Measurements from ENCODE around the gene ADCY5.

The ADCY5 gene

DNA sequence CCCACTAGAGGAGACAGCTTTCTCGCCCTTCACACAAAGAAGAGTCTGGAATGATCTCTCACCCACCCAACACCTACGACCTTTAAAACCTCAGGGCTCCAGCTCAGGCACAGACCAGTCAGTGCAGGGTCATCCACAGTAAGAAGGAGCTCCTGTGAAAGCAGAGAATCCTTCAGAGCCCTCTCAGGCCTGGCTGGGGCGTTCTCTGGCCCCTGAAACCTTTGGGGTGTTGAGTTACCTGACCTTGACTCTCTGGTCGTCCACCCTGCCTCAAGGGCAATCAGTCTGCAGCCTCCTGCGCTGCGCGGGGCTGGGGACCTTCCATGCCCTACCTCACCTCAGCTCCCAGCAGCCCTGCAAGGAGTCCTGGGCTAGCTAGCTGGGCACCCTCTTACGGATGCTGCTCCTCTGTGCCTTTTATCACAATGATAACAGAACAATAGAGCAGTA lies 106.2 kb downstream of the ADCY5 start:
- DNase-seq (ENCODE audit: low spot score), result no peak

GRCh38 chr3:123341871-123342630 lies 106.8 kb downstream of the ADCY5 start:
- DNase-seq (ENCODE audit: low spot score), result no peak

DNA sequence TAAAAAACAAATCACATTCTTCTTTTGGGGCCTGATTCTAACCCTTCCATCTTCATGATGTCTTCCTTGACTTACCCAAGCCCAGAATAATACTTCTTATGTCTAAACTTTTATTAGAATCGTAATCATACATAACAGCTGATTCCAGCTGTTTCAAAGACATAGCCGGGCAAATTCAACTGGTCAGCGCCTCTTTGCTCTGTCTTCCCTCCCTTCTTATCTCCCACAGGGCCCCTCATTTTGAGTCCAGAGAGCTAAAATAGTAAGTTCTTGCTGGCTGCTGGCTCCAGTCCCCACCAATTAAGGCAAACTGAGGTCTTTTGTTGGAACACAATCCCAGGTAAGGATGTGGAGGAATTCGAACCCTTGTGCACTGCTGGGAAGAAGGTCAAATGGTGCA lies 108.6 kb downstream of the ADCY5 start:
- no peak for DNase-seq (ENCODE audit: low spot score)

GRCh38 chr3:123339302-123339701 lies 109.6 kb downstream of the ADCY5 start:
- no peak for DNase-seq (ENCODE audit: low spot score)

DNA sequence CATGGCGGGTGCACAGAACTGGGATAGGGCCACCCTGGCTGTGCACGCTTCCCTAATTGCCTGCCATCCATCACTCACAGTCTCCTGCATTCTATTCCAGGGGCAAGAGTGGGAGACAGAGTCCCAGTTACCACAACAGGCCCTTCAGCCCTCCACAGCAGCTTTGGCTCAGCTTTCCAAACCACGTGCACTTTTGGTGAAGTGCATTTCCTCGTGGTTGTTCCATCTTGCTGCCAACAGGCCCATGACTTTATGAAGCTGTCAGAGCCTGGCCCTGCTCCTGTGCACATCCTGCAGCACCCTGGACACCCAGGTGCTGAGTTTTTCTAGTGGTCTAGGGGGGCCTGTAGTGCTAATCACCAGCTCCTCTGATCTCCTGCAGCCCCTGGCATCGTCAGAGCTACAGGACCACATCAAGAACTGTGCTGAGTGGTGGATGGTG lies 110.2 kb downstream of the ADCY5 start:
- DNase-seq (ENCODE audit: low spot score), result no peak

- no peak for DNase-seq (ENCODE audit: low spot score)
Measured at GRCh38 chr3:123337948-123338619, 110.8 kb downstream of the ADCY5 start.

GRCh38 chr3:123337226-123337625 lies 111.7 kb downstream of the ADCY5 start:
- DNase-seq (ENCODE audit: low spot score), result no peak

DNA sequence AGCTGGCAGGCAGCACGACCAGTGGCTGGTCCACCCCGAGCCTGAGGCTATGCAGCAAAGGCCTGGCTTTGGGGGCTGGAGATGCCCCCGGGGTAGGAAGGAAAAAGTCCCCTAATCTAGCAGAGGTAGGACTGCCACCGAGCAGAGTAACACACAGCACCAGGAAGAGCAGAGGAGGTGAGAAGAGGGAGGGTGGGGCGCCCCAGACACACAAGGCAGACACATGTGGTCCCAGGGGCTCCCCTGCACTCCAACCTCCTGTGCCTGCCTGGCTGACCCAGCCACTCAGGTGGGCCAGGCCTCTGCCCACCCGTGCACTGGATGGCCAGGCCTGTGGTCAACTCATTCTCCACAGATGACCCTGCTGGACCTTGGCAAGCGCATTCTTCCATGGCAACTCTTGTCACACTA lies 112.4 kb downstream of the ADCY5 start:
- no peak for DNase-seq (ENCODE audit: low spot score)

GRCh38 chr3:123336001-123336400 lies 112.9 kb downstream of the ADCY5 start:
- DNase-seq (ENCODE audit: low spot score), result no peak

DNA sequence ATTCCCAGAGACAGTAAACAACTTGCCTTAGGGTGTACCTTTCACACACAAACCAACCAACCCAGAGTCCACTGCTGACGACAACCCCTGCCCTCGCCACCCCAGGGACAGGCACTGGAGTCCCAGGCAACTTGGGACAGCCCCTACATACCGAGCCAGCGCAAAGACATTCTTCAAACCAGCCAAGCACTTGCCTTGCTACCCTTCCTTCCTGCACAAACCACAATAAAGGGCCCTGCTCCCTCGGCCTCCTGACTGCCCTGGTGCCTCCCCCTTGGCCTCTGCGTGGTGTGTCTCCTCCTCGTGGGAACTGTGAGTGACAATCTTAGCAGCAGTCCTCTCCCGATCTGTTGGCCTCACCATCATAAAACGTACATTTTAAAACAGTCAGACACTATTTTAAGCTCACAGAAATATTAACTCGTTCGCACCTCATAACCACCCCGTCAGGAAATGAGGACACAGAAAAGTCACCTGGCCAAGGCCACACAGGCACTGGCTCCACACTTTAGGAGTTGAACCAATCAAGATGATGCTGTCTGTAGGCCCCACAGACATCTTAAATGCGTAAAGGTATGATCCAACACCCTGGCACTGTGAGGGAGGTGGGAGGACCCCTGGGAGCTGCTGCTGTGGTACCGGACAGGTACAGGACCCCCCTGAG lies 113.8 kb downstream of the ADCY5 start:
- DNase-seq (ENCODE audit: low spot score), result no peak

- no peak for DNase-seq (ENCODE audit: low spot score)
Measured at GRCh38 chr3:123334056-123334455, 114.8 kb downstream of the ADCY5 start.

DNA sequence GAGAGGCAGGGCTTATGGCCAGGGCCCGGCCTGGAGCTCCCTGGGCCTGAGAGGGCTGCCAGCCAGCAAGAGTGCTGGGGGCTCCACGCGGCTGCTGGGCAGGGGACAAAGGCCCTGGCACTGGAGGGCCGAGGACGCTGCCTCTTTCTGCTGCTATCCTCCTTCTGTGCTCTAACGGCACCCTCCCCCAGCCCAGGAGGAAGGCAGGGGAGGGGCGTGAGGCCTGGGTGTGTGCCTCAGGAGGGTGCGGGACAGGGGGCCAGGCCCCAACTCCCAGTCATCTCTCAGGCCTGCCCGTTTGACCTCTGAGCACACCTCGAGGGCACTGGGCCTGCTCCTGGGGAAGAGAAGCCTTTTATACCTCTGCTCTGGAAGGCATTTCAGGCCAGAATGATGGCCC lies 115.5 kb downstream of the ADCY5 start:
- DNase-seq (ENCODE audit: low spot score), result no peak

- no peak for DNase-seq (ENCODE audit: low spot score)
Measured at GRCh38 chr3:123332124-123332641, 116.7 kb downstream of the ADCY5 start.

- no peak for DNase-seq (ENCODE audit: low spot score)
Measured at GRCh38 chr3:123331651-123332050, 117.2 kb downstream of the ADCY5 start.

DNA sequence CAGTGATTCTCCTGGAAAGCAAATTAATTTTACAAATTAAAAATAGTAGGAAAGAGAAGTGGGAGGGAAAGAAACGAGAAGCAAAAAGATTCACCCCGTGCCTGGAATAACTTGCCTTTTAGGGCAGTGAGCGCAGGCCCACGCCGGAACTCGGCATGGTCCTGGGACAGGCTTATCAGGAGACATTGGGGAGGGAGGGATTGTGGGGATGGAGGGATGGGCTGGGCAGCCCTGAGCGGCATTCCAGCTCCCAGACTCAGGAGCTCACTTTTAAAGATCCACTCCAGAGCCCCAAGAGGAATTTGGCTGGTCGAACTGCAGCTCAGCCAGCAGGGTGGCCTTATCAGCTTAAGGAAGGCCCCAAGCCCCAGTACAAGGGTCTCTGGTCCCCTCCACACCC lies 117.9 kb downstream of the ADCY5 start:
- DNase-seq (ENCODE audit: low spot score), result no peak

- DNase-seq (ENCODE audit: low spot score), result peak; percentile 9
Measured at GRCh38 chr3:123330441-123330991, 118.4 kb downstream of the ADCY5 start.

DNA sequence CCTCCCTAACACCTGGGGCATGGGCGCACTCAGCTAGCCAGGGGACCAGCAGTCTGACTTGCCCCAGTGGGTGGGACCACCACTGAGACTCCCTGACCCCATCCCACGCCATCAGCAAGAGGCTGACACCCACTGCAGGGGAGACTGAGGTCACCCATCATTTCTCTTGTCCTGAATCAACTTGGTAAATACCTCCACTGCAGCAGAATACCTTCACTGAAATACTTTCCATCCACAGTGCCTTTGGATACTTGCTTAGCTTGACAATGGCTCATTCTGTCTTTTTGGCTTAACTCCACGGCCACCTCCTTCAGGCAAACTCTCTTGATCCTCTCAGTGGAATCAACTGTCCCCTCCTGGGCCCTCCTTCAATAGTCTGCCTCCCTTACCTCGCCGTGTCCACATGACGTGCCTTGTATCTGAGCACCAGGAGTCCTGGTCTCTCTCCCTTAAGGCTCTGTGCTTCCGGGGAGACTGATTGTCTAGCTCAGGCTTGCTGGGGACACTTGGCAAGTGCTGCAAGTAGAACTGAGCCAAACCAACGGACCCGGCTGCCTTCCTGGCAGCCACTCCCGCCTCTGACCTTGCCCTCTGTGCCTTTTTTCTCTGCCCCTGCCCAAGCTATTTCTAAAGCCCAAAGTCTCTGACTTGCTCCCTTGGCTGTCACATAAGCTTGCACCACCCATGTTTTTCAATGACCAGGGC lies 119.1 kb downstream of the ADCY5 start:
- peak; percentile 49 for DNase-seq (ENCODE audit: low spot score)

DNA sequence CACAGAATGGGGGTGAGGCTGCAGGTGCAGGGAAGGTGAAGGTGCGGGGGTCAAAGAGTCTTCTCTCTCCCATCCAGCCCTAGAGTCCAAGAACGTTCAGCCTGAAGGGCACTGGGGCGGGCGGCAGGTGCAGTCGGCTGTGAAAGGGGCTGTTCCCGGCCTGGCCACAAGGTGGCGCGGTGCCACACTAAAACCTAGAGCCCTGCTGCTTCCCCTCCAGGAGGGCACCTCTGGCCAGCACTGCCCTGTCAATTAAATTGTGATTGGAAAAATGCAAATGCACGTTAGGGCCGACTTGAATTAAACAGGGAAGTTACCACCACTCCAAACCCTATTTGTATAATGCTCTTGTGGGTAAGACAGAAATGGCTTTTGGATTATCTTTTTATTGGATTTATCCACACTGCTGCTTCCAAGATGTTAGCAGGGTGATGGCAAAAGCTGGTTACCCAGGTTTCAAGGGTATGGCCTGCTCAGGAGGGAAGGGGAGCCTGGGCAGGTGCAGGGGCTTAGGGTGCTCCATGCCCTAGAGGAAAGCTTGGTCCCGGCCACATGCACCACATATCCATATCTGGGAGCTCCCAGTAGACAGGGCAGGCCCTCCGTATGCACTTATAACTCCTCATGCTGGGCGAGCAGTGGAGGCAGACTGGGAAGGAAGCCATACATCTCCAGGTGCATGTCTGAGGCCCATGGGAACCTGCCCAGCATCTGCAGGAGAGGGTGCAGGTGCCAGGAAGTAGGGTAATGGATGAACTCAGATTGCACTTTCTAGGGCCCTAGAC lies 119.8 kb downstream of the ADCY5 start:
- peak; percentile 74 for DNase-seq (ENCODE audit: low spot score)

- DNase-seq (ENCODE audit: low spot score), result no peak
Measured at GRCh38 chr3:123327956-123328850, 120.7 kb downstream of the ADCY5 start.

DNA sequence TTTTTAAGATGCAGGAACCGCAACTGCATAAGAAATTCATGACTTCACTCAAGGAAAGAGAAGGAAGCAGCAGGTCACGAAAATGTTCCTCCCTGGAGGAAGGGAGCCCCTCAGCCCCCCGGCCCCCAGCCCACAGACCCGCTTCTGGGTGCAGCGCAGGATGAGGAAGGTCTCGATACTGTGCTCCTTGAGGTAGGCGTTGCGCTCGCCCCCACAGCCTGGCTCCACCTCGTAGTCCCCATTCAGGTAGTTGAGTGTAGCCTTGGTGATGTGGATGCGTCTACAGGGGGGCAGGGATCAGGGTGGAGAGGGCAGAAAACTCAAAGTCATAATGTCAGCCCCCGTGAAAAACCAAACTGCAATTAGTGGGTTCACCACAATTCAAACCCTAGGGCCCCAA lies 121.4 kb downstream of the ADCY5 start:
- DNase-seq (ENCODE audit: low spot score), result no peak

All from globus pallidus (tissue), 1 donor.